ENCODE results near the gene ANXA6. TPM values are rescaled to one million over a fixed set of nuclear protein-coding genes. Genes with fewer than 3 reads are reported as not detected.

The ANXA6 gene
- total and polyA plus RNA-seq, 2 donors (not counting 1 experiment from before 2014, with no cell fraction given), result 136 to 300 TPM

DNA sequence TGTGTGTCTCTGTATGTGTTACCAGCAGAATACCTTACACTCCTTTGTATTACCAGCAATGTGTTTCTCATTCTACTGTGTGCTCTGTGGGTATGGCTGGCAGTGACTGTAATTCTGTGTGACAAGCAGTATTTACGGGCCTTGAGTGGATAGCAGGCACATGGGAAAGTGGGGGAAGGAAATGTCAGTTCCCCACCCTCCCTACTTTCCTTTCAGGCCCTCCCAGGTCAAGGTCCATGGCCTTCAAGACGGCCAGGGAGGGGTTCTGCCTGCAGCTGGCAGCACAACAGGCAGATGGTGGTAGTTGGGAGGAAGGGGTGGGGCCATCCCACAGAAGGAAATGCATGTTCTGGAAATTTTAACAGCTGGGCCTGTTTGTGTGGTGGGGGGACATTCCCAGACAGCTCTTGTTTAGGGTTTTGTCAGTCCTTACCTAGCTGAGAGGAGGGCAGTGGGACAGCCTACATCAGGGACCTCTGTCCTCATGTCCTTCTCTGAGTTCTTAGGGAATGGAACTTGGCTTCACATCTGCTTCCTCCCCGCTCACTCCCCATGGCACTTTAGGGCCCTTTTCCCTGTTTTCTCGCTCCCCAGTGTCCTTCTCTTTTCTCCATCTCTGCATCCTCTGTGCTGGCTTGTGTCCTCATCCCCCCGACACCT is 62.1 kb downstream of the ANXA6 start:
- Mint-ChIP-seq H3K27ac (peak overlapping the region; percentile 33), H3K4me3 (no peak overlapping the region), H3K27me3 (no peaks in the 10 kb centered on the region), H3K4me1 (peaks cover 79% of the 10 kb centered on the region), H3K9me3 (ENCODE audit: insufficient read depth) (no peaks in the 10 kb centered on the region)
- Histone ChIP-seq H3K4me3 (ENCODE audit: control extremely low read depth in 1 of 5, extremely low read depth in 1 of 5, insufficient read depth in 1 of 5, low read depth in 2 of 5, low read length in 4 of 5) (no peak overlapping the region), H2AFZ (ENCODE audit: insufficient read depth, low read depth, low read length, poor library complexity, severe bottlenecking) (no peak overlapping the region), H3K9me3 (ENCODE audit: control extremely low read depth in 1 of 3, control insufficient read depth in 2 of 3, insufficient read depth in 1 of 3, low read length in 2 of 3) (peaks cover 0 to 3% (median 0%) of the 10 kb centered on the region in 3 donors), H3K4me1 (ENCODE audit: control insufficient read depth in 2 of 2, insufficient read depth in 2 of 2, low read length in 2 of 2) (peaks cover 56 to 66% of the 10 kb centered on the region in 2 donors), H4K20me1 (ENCODE audit: control insufficient read depth, insufficient read depth, low read length, poor library complexity, severe bottlenecking) (no peaks in the 10 kb centered on the region), H3K27ac (ENCODE audit: low read length in 2 of 2) (peak overlapping the region; percentile 15 to 76), H3K4me2 (replicated peaks; ENCODE audit: low read depth, low read length, poor library complexity, severe bottlenecking) (peak overlapping the region; percentile 5), H3K27me3 (replicated peaks in 1 of 4; ENCODE audit: control extremely low read depth in 1 of 4, control insufficient read depth in 3 of 4, insufficient read depth in 4 of 4, low read length in 3 of 4) (no peaks in the 10 kb centered on the region), H3K36me3 (replicated peaks in 1 of 2; ENCODE audit: control extremely low read depth in 1 of 2, control insufficient read depth in 1 of 2, extremely low read depth in 1 of 2, insufficient read depth in 2 of 2, low read length in 1 of 2) (peaks cover 1 to 17% of the 10 kb centered on the region in 2 experiments), H3K79me2 (ENCODE audit: control insufficient read depth, insufficient read depth, low read length) (no peaks in the 10 kb centered on the region), H3K9ac (ENCODE audit: low read length) (no peak overlapping the region)
- ChIA-PET CTCF (interaction anchor here (1.0 to 5.9 kb wide), 3 partner anchors 14 to 44 kb away, joined by 3 to 51 read pairs (median 8); no protein-coding TSS in a partner anchor), POLR2A (interaction anchor here (1.3 kb wide), 1 partner anchor 35 kb away, joined by 5 read pairs; no protein-coding TSS in a partner anchor)
- ATAC-seq (ENCODE audit: low read depth) (peak; percentile 7), DNase-seq (no peak)
- TF ChIP-seq EZH2 (IDR thresholded peaks at IDR 0.05; ENCODE audit: borderline replicate concordance, insufficient read depth, low read depth, low read length, poor library complexity, severe bottlenecking), result no peak
- TF ChIP-seq, protein P1, sequence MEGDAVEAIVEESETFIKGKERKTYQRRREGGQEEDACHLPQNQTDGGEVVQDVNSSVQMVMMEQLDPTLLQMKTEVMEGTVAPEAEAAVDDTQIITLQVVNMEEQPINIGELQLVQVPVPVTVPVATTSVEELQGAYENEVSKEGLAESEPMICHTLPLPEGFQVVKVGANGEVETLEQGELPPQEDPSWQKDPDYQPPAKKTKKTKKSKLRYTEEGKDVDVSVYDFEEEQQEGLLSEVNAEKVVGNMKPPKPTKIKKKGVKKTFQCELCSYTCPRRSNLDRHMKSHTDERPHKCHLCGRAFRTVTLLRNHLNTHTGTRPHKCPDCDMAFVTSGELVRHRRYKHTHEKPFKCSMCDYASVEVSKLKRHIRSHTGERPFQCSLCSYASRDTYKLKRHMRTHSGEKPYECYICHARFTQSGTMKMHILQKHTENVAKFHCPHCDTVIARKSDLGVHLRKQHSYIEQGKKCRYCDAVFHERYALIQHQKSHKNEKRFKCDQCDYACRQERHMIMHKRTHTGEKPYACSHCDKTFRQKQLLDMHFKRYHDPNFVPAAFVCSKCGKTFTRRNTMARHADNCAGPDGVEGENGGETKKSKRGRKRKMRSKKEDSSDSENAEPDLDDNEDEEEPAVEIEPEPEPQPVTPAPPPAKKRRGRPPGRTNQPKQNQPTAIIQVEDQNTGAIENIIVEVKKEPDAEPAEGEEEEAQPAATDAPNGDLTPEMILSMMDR (IDR thresholded peaks at IDR 0.05), result no peak
- intact Hi-C loops (cut with micrococcal nuclease), result loop anchor here (2.0 kb wide), 1 partner anchor 15 kb away; the partner anchor contains the start of gene TNIP1
- 87% methylated on average over 3 of the region's 5 CpGs for WGBS (ENCODE audit: insufficient coverage)

- intact Hi-C loops (cut with micrococcal nuclease), result loop anchor here (1.0 to 2.0 kb wide), 3 partner anchors 9 to 35 kb away; partner anchors contain the start of gene TNIP1
- WGBS (ENCODE audit: insufficient coverage), result 61% methylated on average over 6 of the region's 8 CpGs
- ChIA-PET POLR2A (interaction anchor here (1.3 kb wide), 1 partner anchor 34 kb away, joined by 5 read pairs; no protein-coding TSS in a partner anchor), CTCF (interaction anchor here (1.0 to 2.7 kb wide), 2 partner anchors 27 to 43 kb away, joined by 3 to 8 read pairs; no protein-coding TSS in a partner anchor)
- Histone ChIP-seq H3K36me3 (replicated peaks in 1 of 2; ENCODE audit: control extremely low read depth in 1 of 2, control insufficient read depth in 1 of 2, extremely low read depth in 1 of 2, insufficient read depth in 2 of 2, low read length in 1 of 2) (peaks cover 1 to 12% of the 10 kb centered on the region in 2 experiments), H3K27me3 (replicated peaks in 1 of 4; ENCODE audit: control extremely low read depth in 1 of 4, control insufficient read depth in 3 of 4, insufficient read depth in 4 of 4, low read length in 3 of 4) (no peaks in the 10 kb centered on the region), H3K4me2 (replicated peaks; ENCODE audit: low read depth, low read length, poor library complexity, severe bottlenecking) (peak overlapping the region; percentile 66), H3K4me3 (ENCODE audit: control extremely low read depth in 1 of 5, extremely low read depth in 1 of 5, insufficient read depth in 1 of 5, low read depth in 2 of 5, low read length in 4 of 5) (no peak overlapping the region), H3K4me1 (ENCODE audit: control insufficient read depth in 2 of 2, insufficient read depth in 2 of 2, low read length in 2 of 2) (peaks cover 56 to 66% of the 10 kb centered on the region in 2 donors), H4K20me1 (ENCODE audit: control insufficient read depth, insufficient read depth, low read length, poor library complexity, severe bottlenecking) (no peaks in the 10 kb centered on the region), H3K9me3 (ENCODE audit: control extremely low read depth in 1 of 3, control insufficient read depth in 2 of 3, insufficient read depth in 1 of 3, low read length in 2 of 3) (no peaks in the 10 kb centered on the region), H3K27ac (ENCODE audit: low read length in 2 of 2) (peak overlapping the region; percentile 26 to 76), H3K79me2 (ENCODE audit: control insufficient read depth, insufficient read depth, low read length) (no peaks in the 10 kb centered on the region), H2AFZ (ENCODE audit: insufficient read depth, low read depth, low read length, poor library complexity, severe bottlenecking) (no peak overlapping the region), H3K9ac (ENCODE audit: low read length) (peak overlapping the region; percentile 13)
- no peak for TF ChIP-seq EZH2 (IDR thresholded peaks at IDR 0.05; ENCODE audit: borderline replicate concordance, insufficient read depth, low read depth, low read length, poor library complexity, severe bottlenecking)
- TF ChIP-seq, protein P1 (IDR thresholded peaks at IDR 0.05), result no peak
- no peak for ATAC-seq (ENCODE audit: low read depth)
- DNase-seq, result no peak
- Mint-ChIP-seq H3K27me3 (no peaks in the 10 kb centered on the region), H3K27ac (peak overlapping the region; percentile 68), H3K4me1 (peaks cover 73% of the 10 kb centered on the region), H3K9me3 (ENCODE audit: insufficient read depth) (no peaks in the 10 kb centered on the region), H3K4me3 (peak overlapping the region; percentile 61)
Measured at GRCh38 chr5:151094852-151095245, 62.7 kb downstream of the ANXA6 start.

Measured in B cell (primary cell).